Muscle layer of colon (tissue), 2 donors: ENCODE results near the gene SLC30A10.
"Not testable (repeated sequence)": the region's sequence is repeated elsewhere in the genome, so short reads cannot be mapped to it uniquely, and the experiment has no call there.

ENCODE experiments used
- H3K27ac ChIP-seq: one replicate; pipeline ENCODE4 v1.7.0; 2013; ENCODE audit warnings: low read depth, mild to moderate bottlenecking, low read length, moderate library complexity
- H3K27me3 ChIP-seq, 2 donors: one replicate each; pipeline ENCODE4 v1.7.0; 2013; ENCODE audit warnings: low read length in 2 of 2, mild to moderate bottlenecking in 2 of 2; ENCODE audit not compliant: insufficient read depth in 2 of 2, control insufficient read depth in 1 of 2
- H3K36me3 ChIP-seq: one replicate; pipeline ENCODE4 v1.7.0; 2013; ENCODE audit warnings: mild to moderate bottlenecking, low read length; ENCODE audit not compliant: insufficient read depth
- H3K4me1 ChIP-seq: one replicate; pipeline ENCODE4 v1.7.0; 2013; ENCODE audit warnings: mild to moderate bottlenecking, low read length; ENCODE audit not compliant: insufficient read depth
- H3K4me3 ChIP-seq, 2 donors: one replicate each; pipeline ENCODE4 v1.7.0; 2013; ENCODE audit warnings: low read length in 2 of 2, low read depth in 1 of 2, mild to moderate bottlenecking in 1 of 2, moderate library complexity in 1 of 2
- H3K9ac ChIP-seq: one replicate; pipeline ENCODE4 v1.7.0; 2013; ENCODE audit warnings: low read length
- H3K9me3 ChIP-seq: one replicate; pipeline ENCODE4 v1.7.0; 2013; ENCODE audit warnings: mild to moderate bottlenecking, low read length
- donor health status: abdominal sarcoma.
- donor health status: Adenocarcinoma of cecum.

SLC30A10 gene

DNA sequence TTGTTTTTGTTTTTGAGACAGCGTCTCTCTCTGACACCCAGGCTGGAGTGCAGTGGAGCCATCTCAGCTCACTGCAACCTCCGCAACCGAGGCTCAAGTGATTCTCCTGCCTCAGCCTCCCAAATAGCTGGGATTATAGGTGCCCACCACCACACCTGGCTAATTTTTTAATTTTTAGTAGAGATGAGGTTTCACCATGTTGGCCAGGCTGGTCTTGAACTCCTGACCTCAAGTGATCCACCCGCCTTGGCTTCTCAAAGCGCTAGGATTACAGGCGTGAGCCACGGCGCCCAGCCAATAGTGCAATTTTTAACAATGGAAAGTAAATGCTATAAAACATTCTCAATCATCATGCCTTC is 21.8 kb downstream of the SLC30A10 start:
- not testable (repeated sequence) for H3K4me1 ChIP-seq, H3K9ac ChIP-seq, H3K27ac ChIP-seq, H3K36me3 ChIP-seq, H3K9me3 ChIP-seq, H3K27me3 ChIP-seq, H3K4me3 ChIP-seq

DNA sequence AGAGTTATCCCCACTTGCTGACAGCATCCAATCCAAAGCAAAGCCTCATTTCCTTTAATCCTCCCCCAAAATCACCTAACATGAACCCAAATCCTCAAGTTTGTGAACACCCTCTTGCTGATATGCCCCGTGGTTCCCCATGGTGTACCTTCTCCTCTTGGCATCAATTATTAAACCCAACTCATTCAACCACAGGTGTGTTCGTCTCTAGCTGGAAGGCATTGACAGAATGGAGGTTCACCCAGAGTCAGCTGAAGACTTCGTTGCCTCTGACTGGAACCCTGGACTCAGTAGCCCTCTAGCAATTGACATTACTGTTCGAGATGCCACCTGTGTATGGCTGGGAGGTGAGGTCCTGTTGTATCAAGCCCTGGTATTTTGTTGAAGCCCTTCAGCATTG is 22.8 kb downstream of the SLC30A10 start:
- H3K36me3 ChIP-seq = no peaks in the 10 kb centered on the region
- no peak overlapping the region for H3K27ac ChIP-seq
- no peaks in the 10 kb centered on the region for H3K27me3 ChIP-seq
- H3K4me3 ChIP-seq = no peak overlapping the region
- no peaks in the 10 kb centered on the region for H3K9me3 ChIP-seq
- H3K9ac ChIP-seq = no peak overlapping the region
- no peaks in the 10 kb centered on the region for H3K4me1 ChIP-seq

DNA sequence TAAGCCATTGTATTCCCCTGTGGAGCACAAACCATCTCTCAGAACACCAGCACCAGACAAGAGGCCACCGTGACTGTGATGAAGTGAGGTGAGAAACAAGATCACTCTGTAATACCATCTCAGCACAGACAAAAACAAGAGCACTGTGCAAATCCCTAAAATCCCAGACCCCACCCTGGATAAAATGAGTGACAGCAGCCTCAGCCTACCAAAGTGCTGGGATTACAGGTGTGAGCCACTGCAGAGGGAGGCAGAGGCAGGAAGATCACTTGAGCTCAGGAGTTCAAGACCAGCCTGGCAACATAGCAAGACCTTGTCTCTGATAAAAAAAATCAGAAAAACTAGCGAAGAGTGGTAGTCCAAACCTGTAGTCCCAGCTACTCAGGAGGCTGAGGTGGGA is 23.4 kb downstream of the SLC30A10 start:
- H3K36me3 ChIP-seq = no peaks in the 10 kb centered on the region
- H3K9me3 ChIP-seq = no peaks in the 10 kb centered on the region
- H3K27ac ChIP-seq = no peak overlapping the region
- H3K27me3 ChIP-seq = no peaks in the 10 kb centered on the region
- no peak overlapping the region for H3K4me3 ChIP-seq
- no peak overlapping the region for H3K9ac ChIP-seq
- no peaks in the 10 kb centered on the region for H3K4me1 ChIP-seq

DNA sequence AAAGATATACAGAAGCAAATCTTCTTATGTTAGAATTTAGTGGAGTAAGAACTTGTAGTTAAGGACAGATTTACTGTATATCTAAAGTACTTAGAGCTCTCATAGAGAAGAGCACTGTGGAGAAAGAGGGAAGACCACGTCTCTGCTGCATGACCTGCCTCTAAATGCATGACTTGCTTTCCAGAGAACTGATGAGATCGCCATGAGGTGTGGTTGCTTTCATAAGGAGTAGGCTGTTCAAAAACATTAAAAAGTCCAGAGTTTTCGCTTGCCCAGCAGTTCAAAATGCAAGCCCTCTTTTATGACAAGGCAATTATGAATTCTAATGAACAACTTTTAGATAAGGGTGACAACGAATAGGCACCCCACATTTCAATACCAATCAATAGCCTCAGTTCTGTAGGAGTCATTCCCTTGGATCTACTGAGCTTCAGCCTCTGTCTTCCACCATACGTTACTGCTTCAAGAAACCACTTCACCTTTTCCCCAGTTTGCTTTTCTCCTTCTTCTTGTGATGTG is 24.9 kb downstream of the SLC30A10 start:
- H3K4me3 ChIP-seq = no peak overlapping the region
- no peaks in the 10 kb centered on the region for H3K27me3 ChIP-seq
- no peaks in the 10 kb centered on the region for H3K9me3 ChIP-seq
- no peaks in the 10 kb centered on the region for H3K4me1 ChIP-seq
- H3K9ac ChIP-seq = no peak overlapping the region
- H3K36me3 ChIP-seq = no peaks in the 10 kb centered on the region
- H3K27ac ChIP-seq = no peak overlapping the region

DNA sequence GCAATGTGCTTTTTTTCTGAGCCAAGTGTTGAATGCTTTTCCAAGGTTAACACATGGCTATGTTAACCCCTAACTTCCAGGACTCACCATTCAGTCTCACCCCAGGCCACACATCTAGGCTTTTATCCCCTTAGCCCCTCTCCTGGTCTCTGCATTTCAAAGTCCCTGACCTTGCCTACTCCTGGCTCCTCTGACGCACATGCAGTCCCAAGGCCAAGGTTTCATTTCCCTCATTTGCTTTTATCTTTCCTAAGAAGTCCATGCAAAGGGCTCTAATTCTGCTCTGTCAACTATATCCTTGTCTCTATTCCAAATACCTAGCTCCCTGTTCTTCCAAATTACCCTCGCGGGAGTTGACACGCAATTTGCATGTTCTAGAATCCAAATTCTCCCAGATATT is 25.4 kb downstream of the SLC30A10 start:
- H3K4me1 ChIP-seq = no peaks in the 10 kb centered on the region
- H3K4me3 ChIP-seq = no peak overlapping the region
- H3K27ac ChIP-seq = no peak overlapping the region
- H3K36me3 ChIP-seq = no peaks in the 10 kb centered on the region
- no peaks in the 10 kb centered on the region for H3K27me3 ChIP-seq
- H3K9me3 ChIP-seq = no peaks in the 10 kb centered on the region
- no peak overlapping the region for H3K9ac ChIP-seq

DNA sequence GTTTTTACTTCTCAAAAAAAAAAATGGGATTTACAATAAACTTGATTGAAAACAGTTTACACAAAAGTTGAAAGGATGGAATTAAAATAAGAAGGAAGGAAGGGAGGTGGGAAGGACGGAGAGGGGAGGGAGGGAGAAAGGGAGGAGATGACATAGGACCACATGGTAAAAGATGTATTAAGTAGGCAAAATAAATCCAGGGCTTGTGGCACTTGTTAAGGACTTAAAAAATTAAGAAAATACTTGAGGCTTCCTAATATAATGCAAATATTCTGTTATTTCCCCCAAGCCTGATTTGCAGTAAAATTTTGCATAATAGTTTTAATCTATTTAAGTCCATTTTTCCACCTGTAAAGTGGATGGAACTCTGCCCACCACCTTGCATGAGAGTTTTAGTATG is 27.5 kb downstream of the SLC30A10 start:
- no peaks in the 10 kb centered on the region for H3K9me3 ChIP-seq
- no peaks in the 10 kb centered on the region for H3K4me1 ChIP-seq
- no peaks in the 10 kb centered on the region for H3K36me3 ChIP-seq
- H3K27ac ChIP-seq = no peak overlapping the region
- no peak overlapping the region for H3K9ac ChIP-seq
- H3K4me3 ChIP-seq = no peak overlapping the region
- H3K27me3 ChIP-seq = no peaks in the 10 kb centered on the region

DNA sequence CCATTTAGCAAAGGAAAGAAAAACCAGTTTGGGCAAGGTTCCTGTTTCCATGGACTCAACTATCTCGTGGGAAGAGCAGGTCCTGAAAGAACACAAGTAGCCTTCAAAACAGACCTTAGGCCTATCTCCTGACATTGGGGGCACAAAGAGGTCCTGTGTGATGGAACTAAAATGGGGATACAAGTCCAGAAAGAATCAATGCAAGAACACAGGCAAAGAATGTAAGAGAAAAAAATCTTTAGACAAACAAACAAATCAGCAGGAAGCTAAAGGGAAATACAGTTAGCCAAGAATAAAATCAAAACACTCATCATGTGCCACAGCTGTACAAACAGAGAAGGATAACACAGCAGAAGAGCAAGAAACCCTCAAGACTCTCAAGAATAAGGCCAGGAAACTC is 28.2 kb downstream of the SLC30A10 start:
- Histone ChIP-seq H3K9me3 (no peaks in the 10 kb centered on the region), H3K27ac (no peak overlapping the region)

DNA sequence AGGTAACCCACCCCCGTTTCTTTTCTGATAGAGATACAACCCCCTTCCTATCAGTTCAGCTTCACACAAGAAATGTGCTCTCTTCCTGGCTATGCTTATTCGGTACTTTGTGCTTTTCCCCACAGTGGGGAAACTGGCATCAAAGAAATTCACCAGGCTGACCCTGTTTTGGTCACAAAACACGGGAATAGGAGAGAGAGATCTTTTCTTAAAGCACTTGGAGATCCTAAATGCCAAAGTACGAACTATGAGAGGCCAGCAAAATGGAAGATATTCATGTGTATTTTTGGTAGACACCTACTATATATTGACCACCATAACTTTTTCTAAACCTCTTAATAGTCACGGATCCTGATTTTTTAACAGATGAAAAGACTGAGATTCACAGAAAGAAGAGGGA is 30.0 kb downstream of the SLC30A10 start:
- H3K4me3 ChIP-seq = no peak overlapping the region
- H3K36me3 ChIP-seq = no peaks in the 10 kb centered on the region
- no peaks in the 10 kb centered on the region for H3K4me1 ChIP-seq
- no peak overlapping the region for H3K9ac ChIP-seq
- no peaks in the 10 kb centered on the region for H3K9me3 ChIP-seq
- H3K27ac ChIP-seq = no peak overlapping the region
- H3K27me3 ChIP-seq = no peaks in the 10 kb centered on the region

More for the DNA sequence above, 28.2 kb downstream of the SLC30A10 start:
- Histone ChIP-seq H3K4me1 (no peaks in the 10 kb centered on the region), H3K9ac (no peak overlapping the region), H3K27me3 (no peaks in the 10 kb centered on the region), H3K4me3 (no peak overlapping the region), H3K36me3 (no peaks in the 10 kb centered on the region)

DNA sequence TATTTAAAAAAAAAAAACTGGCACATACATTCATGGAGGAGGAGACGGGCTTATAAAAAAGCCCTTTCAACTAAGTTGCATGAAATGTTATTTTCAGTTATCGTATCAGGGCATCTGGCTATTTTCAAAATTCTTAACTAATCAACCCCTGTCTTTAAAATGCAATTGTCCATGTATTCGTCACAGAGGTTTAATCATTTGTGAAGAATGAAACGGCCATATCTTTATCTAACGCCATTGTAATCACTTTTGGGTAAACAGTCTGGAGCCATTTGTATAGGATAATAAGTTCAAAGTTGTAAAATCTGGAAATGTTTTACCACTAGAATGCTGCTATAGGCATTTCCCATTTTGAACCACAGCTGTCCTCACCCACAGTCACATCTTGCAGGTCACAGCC is 30.4 kb downstream of the SLC30A10 start:
- no peak overlapping the region for H3K27ac ChIP-seq
- H3K9ac ChIP-seq = no peak overlapping the region
- no peaks in the 10 kb centered on the region for H3K36me3 ChIP-seq
- no peaks in the 10 kb centered on the region for H3K27me3 ChIP-seq
- H3K4me3 ChIP-seq = no peak overlapping the region
- H3K9me3 ChIP-seq = no peaks in the 10 kb centered on the region
- H3K4me1 ChIP-seq = no peaks in the 10 kb centered on the region

DNA sequence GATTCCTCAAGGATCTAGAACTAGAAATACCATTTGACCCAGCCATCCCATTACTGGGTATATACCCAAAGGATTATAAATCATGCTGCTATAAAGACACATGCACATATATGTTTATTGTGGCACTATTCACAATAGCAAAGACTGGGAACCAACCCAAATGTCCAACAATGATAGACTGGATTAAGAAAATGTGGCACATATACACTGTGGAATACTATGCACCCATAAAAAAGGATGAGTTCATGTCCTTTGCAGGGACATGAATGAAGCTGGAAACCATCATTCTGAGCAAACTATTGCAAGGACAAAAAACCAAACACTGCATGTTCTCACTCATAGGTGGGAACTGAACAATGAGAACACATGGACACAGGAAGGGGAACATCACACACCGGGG is 36.1 kb downstream of the SLC30A10 start:
- not testable (repeated sequence) for H3K9me3 ChIP-seq, H3K9ac ChIP-seq, H3K27ac ChIP-seq, H3K36me3 ChIP-seq, H3K4me1 ChIP-seq, H3K4me3 ChIP-seq, H3K27me3 ChIP-seq

DNA sequence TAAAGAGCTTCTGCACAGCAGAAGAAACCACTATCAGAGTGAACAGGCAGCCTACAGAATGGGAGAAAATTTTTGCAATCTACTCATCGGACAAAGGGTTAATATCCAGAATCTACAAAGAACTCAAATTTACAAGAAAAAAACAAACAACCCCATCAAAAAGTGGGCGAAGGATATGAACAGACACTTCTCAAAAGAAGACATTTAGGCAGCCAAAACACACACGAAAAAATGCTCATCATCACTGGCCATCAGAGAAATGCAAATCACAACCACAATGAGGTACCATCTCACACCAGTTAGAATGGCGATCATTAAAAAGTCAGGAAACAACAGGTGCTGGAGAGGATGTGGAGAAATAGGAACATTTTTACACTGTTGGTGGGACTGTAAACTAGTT is 36.5 kb downstream of the SLC30A10 start:
- H3K9me3 ChIP-seq, H3K4me1 ChIP-seq, H3K9ac ChIP-seq, H3K27ac ChIP-seq, H3K36me3 ChIP-seq, H3K4me3 ChIP-seq, H3K27me3 ChIP-seq: not testable (repeated sequence)

DNA sequence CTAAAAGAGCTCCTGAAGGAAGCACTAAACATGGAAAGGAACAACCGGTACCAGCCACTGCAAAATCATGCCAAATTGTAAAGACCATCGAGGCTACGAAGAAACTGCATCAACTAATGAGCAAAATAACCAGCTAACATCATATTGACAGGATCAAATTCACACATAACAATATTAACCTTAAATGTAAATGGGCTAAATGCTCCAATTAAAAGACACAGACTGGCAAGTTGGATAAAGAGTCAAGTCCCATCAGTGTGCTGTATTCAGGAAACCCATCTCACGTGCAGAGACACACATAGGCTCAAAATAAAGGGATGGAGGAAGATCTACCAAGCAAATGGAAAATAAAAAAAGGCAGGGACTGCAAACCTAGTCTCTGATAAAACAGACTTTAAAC is 39.7 kb downstream of the SLC30A10 start:
- H3K36me3 ChIP-seq, H3K9ac ChIP-seq, H3K9me3 ChIP-seq, H3K27ac ChIP-seq, H3K27me3 ChIP-seq, H3K4me3 ChIP-seq, H3K4me1 ChIP-seq: not testable (repeated sequence)
